WTC11 (cell line): ENCODE results near the gene DCTN5. TPM values are rescaled to one million over a fixed set of nuclear protein-coding genes. Genes with fewer than 3 reads are reported as not detected.

Source experiments
- ATAC-seq: fragments of 200-7000 bp; cut with Tn5 transposase; 2 replicates; pipeline ENCODE4 v1.10.0; 2021; ENCODE audit warnings: mild to moderate bottlenecking, moderate library complexity
- CTCF ChIA-PET: fragments of 300-600 bp; sonication (Branson Sonifier 250); formaldehyde crosslinking; loops from one replicate; lab custom pipeline; 2021; ENCODE audit warnings: antibody characterized with exemption; lab: Charles Lee
- POLR2A ChIA-PET: fragments of 350-600 bp; sonication (Branson Sonifier 250); formaldehyde crosslinking; loops from one replicate; lab custom pipeline; 2021; ENCODE audit warnings: antibody characterized with exemption; lab: Charles Lee
- DNase-seq: peaks from one replicate; pipeline ENCODE4 v3.0.0; 2021; ENCODE audit warnings: low spot score
- H3K27ac Mint-ChIP-seq: 2 replicates; pipeline ENCODE4 v1.8.0; 2021; ENCODE audit warnings: mixed read lengths
- H3K27me3 Mint-ChIP-seq: 2 replicates; pipeline ENCODE4 v1.8.0; 2021; ENCODE audit warnings: low read depth, mild to moderate bottlenecking, moderate library complexity, mixed read lengths
- H3K36me3 Mint-ChIP-seq: 2 replicates; pipeline ENCODE4 v1.8.0; 2021; ENCODE audit warnings: mixed read lengths
- H3K4me1 Mint-ChIP-seq: 2 replicates; pipeline ENCODE4 v1.8.0; 2022; ENCODE audit warnings: mixed read lengths
- H3K4me3 Mint-ChIP-seq: 2 replicates; pipeline ENCODE4 v1.8.0; 2021; ENCODE audit warnings: mild to moderate bottlenecking, moderate library complexity, mixed read lengths
- H3K9me3 Mint-ChIP-seq: 2 replicates; pipeline ENCODE4 v1.8.0; 2021; ENCODE audit warnings: mixed read lengths
- CREB1 ChIP-seq: sonication (generic); formaldehyde crosslinking; IDR thresholded peaks from 2 replicates; pipeline ENCODE4 v1.8.0; 2023; ENCODE audit warnings: mild to moderate bottlenecking, missing genetic modification reagents
- FOXP1 ChIP-seq: sonication (generic); formaldehyde crosslinking; IDR thresholded peaks from 2 replicates; pipeline ENCODE4 v1.8.0; 2022; ENCODE audit warnings: missing genetic modification reagents, mild to moderate bottlenecking, moderate library complexity, borderline replicate concordance
- HMGA2 ChIP-seq: fragments of 250-450 bp; sonication (Bioruptor Pico); IDR thresholded peaks from 2 replicates; pipeline ENCODE4 v1.4.0; 2021; ENCODE audit warnings: mild to moderate bottlenecking, moderate library complexity
- NR1H2 ChIP-seq: sonication (generic); formaldehyde crosslinking; IDR thresholded peaks from 2 replicates; pipeline ENCODE4 v1.9.0; 2021; ENCODE audit warnings: mild to moderate bottlenecking, moderate library complexity, missing genetic modification reagents
- NR3C1 ChIP-seq: sonication (generic); formaldehyde crosslinking; conservative IDR thresholded peaks from 2 replicates; pipeline ENCODE4 v1.8.1; 2023; ENCODE audit warnings: low read depth, mild to moderate bottlenecking, missing genetic modification reagents
- PRRX2 ChIP-seq: fragments of 250-450 bp; sonication (Bioruptor Pico); IDR thresholded peaks from 2 replicates; pipeline ENCODE4 v1.8.0; 2021; ENCODE audit warnings: mild to moderate bottlenecking
- RORB ChIP-seq: fragments of 250-450 bp; sonication (Bioruptor Pico); IDR thresholded peaks from 2 replicates; pipeline ENCODE4 v1.9.0; 2021; ENCODE audit warnings: mild to moderate bottlenecking
- SOX15 ChIP-seq: fragments of 250-450 bp; sonication (Bioruptor Pico); IDR thresholded peaks from 2 replicates; pipeline ENCODE4 v1.9.0; 2021; ENCODE audit warnings: mild to moderate bottlenecking
- TEAD1 ChIP-seq: sonication (generic); formaldehyde crosslinking; IDR thresholded peaks from 2 replicates; pipeline ENCODE4 v1.8.0; 2022; ENCODE audit warnings: mild to moderate bottlenecking, missing genetic modification reagents
- ZBTB21 ChIP-seq: sonication (generic); formaldehyde crosslinking; IDR thresholded peaks from 2 replicates; pipeline ENCODE4 v1.8.1; 2023; ENCODE audit warnings: mild to moderate bottlenecking, missing genetic modification reagents, borderline replicate concordance
- ZNF121 ChIP-seq: sonication (generic); formaldehyde crosslinking; IDR thresholded peaks from 2 replicates; pipeline ENCODE4 v1.8.0; 2023; ENCODE audit warnings: missing genetic modification reagents
- ZNF219 ChIP-seq: sonication (generic); formaldehyde crosslinking; IDR thresholded peaks from 2 replicates; pipeline ENCODE4 v1.8.0; 2023; ENCODE audit warnings: missing genetic modification reagents, mild to moderate bottlenecking, borderline replicate concordance
- ZNF671 ChIP-seq: fragments of 250-450 bp; sonication (Bioruptor Pico); IDR thresholded peaks from 2 replicates; pipeline ENCODE4 v1.8.0; 2021; ENCODE audit warnings: mild to moderate bottlenecking
- total RNA-seq: library from RNA; stranded (reverse); gene quantifications from 3 replicates; pipeline ENCODE4 v1.2.3, GENCODE V29; 2021
- TF ChIP-seq, protein P1 (sequence below): sonication (generic); formaldehyde crosslinking; IDR thresholded peaks from 2 replicates; pipeline ENCODE4 v1.8.0; 2022; ENCODE audit warnings: mild to moderate bottlenecking, missing genetic modification reagents
- TF ChIP-seq, protein P2 (sequence below): sonication (generic); formaldehyde crosslinking; IDR thresholded peaks from 2 replicates; pipeline ENCODE4 v1.8.1; 2023; ENCODE audit warnings: mild to moderate bottlenecking, missing genetic modification reagents, borderline replicate concordance
- TF ChIP-seq, protein P3 (sequence below): sonication (generic); formaldehyde crosslinking; IDR thresholded peaks from 2 replicates; pipeline ENCODE4 v1.8.0; 2022; ENCODE audit warnings: mild to moderate bottlenecking, missing genetic modification reagents
- TF ChIP-seq, protein P4 (sequence below): sonication (generic); formaldehyde crosslinking; IDR thresholded peaks from 2 replicates; pipeline ENCODE4 v1.8.1; 2022; ENCODE audit warnings: mild to moderate bottlenecking, moderate library complexity, missing genetic modification reagents
- TF ChIP-seq, protein P5 (sequence below): sonication (generic); formaldehyde crosslinking; IDR thresholded peaks from 2 replicates; pipeline ENCODE4 v1.8.1; 2023; ENCODE audit warnings: mild to moderate bottlenecking, missing genetic modification reagents, moderate library complexity
- TF ChIP-seq, protein P6 (sequence below): sonication (generic); formaldehyde crosslinking; IDR thresholded peaks from 2 replicates; pipeline ENCODE4 v1.8.1; 2023; ENCODE audit warnings: mild to moderate bottlenecking, moderate library complexity, missing genetic modification reagents
- TF ChIP-seq, protein P7 (sequence below): sonication (generic); formaldehyde crosslinking; IDR thresholded peaks from 2 replicates; pipeline ENCODE4 v1.8.0; 2023; ENCODE audit warnings: missing genetic modification reagents
- TF ChIP-seq, protein P8 (sequence below): sonication (generic); formaldehyde crosslinking; IDR thresholded peaks from 2 replicates; pipeline ENCODE4 v1.8.0; 2023; ENCODE audit warnings: missing genetic modification reagents, mild to moderate bottlenecking, borderline replicate concordance

Gene DCTN5
- total RNA-seq, 1 experiment from 2014 or later, result 65.8 TPM

DNA sequence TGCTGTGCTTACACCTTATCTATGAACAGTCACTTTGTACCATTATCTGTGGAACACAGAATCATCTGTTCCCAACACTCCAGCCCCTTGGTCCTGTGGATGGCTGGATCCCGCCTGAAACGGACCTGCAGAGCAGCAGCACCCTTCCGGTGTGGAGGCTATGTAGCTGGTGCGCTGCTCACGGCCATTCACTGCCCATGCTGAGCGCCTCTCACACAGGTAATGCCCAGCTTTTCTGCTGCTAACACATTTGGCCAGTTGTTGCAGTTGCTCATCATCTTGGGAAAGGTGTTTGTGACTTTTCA, 26.0 kb downstream of the DCTN5 start (continued):
- no peak for TF ChIP-seq ZBTB21 (CRISPR knock-in tag)
- TF ChIP-seq ZNF671, result no peak
- TF ChIP-seq FOXP1 (CRISPR knock-in tag), result no peak
- TF ChIP-seq RORB (CRISPR knock-in tag), result no peak
- TF ChIP-seq NR3C1 (CRISPR knock-in tag), result no peak
- TF ChIP-seq ZNF219 (CRISPR knock-in tag), result no peak
- TF ChIP-seq HMGA2 (CRISPR knock-in tag), result no peak
- TF ChIP-seq TEAD1 (CRISPR knock-in tag), result no peak

DNA sequence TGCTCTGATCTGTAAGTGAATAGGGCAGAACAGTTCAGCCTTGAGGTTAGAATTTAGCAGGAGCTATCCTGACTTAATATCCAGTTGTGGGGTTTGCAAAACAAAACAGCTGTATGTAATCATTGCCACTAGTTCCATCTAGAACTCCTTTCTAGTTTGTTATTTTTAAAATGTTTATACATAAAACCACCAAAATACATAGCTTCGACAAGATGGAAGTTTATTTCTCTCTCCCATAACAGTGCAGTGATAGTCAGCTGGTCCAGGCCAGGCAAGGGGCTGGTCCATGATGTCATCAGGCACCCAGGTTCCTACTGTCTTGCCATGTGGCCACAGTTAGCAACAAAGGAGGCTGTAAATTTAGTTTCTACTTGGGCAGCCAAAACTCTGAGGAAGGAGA, 27.0 kb downstream of the DCTN5 start:
- Mint-ChIP-seq H3K27me3 (no peaks in the 10 kb centered on the region), H3K4me3 (no peak overlapping the region), H3K27ac (no peak overlapping the region), H3K36me3 (peaks cover 49% of the 10 kb centered on the region), H3K9me3 (no peaks in the 10 kb centered on the region), H3K4me1 (no peaks in the 10 kb centered on the region)
- TF ChIP-seq, protein P1, sequence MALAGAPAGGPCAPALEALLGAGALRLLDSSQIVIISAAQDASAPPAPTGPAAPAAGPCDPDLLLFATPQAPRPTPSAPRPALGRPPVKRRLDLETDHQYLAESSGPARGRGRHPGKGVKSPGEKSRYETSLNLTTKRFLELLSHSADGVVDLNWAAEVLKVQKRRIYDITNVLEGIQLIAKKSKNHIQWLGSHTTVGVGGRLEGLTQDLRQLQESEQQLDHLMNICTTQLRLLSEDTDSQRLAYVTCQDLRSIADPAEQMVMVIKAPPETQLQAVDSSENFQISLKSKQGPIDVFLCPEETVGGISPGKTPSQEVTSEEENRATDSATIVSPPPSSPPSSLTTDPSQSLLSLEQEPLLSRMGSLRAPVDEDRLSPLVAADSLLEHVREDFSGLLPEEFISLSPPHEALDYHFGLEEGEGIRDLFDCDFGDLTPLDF, result no peak
- TF ChIP-seq SOX15 (CRISPR knock-in tag), result no peak
- TF ChIP-seq, protein P2, sequence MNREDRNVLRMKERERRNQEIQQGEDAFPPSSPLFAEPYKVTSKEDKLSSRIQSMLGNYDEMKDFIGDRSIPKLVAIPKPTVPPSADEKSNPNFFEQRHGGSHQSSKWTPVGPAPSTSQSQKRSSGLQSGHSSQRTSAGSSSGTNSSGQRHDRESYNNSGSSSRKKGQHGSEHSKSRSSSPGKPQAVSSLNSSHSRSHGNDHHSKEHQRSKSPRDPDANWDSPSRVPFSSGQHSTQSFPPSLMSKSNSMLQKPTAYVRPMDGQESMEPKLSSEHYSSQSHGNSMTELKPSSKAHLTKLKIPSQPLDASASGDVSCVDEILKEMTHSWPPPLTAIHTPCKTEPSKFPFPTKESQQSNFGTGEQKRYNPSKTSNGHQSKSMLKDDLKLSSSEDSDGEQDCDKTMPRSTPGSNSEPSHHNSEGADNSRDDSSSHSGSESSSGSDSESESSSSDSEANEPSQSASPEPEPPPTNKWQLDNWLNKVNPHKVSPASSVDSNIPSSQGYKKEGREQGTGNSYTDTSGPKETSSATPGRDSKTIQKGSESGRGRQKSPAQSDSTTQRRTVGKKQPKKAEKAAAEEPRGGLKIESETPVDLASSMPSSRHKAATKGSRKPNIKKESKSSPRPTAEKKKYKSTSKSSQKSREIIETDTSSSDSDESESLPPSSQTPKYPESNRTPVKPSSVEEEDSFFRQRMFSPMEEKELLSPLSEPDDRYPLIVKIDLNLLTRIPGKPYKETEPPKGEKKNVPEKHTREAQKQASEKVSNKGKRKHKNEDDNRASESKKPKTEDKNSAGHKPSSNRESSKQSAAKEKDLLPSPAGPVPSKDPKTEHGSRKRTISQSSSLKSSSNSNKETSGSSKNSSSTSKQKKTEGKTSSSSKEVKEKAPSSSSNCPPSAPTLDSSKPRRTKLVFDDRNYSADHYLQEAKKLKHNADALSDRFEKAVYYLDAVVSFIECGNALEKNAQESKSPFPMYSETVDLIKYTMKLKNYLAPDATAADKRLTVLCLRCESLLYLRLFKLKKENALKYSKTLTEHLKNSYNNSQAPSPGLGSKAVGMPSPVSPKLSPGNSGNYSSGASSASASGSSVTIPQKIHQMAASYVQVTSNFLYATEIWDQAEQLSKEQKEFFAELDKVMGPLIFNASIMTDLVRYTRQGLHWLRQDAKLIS (CRISPR knock-in tag), result no peak
- POLR2A ChIA-PET, result no interaction called here
- ATAC-seq (no peak), DNase-seq (no peak)
- CTCF ChIA-PET, result no interaction called here

DNA sequence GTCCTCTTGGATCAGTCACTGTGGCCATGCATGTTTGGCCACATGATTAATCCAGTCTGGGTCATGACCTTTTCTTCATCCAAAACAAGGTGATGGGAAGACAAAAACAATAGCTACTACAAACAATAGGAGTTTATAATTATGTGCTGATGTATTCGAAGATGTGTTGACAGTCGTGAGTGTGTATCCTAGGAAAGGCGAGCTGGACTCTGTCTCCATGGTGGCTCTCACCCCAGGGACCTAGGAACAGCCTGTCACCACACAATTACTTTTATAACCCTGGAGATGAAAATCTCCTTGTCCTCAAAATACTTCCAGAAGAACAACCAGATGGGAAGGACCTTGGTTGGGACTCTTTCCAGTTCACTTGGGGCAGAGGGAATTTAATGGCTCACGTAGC, 27.6 kb downstream of the DCTN5 start:
- H3K4me3 Mint-ChIP-seq, result no peak overlapping the region
- CTCF ChIA-PET, result no interaction called here
- H3K36me3 Mint-ChIP-seq, result peaks cover 45% of the 10 kb centered on the region
- no peak for ATAC-seq
- H3K9me3 Mint-ChIP-seq, result no peaks in the 10 kb centered on the region
- no peaks in the 10 kb centered on the region for H3K4me1 Mint-ChIP-seq
- no peak for DNase-seq
- POLR2A ChIA-PET, result no interaction called here
- no peak overlapping the region for H3K27ac Mint-ChIP-seq
- H3K27me3 Mint-ChIP-seq, result no peaks in the 10 kb centered on the region
- TF ChIP-seq, protein P3, sequence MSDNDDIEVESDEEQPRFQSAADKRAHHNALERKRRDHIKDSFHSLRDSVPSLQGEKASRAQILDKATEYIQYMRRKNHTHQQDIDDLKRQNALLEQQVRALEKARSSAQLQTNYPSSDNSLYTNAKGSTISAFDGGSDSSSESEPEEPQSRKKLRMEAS (CRISPR knock-in tag), result no peak
- TF ChIP-seq, protein P4, sequence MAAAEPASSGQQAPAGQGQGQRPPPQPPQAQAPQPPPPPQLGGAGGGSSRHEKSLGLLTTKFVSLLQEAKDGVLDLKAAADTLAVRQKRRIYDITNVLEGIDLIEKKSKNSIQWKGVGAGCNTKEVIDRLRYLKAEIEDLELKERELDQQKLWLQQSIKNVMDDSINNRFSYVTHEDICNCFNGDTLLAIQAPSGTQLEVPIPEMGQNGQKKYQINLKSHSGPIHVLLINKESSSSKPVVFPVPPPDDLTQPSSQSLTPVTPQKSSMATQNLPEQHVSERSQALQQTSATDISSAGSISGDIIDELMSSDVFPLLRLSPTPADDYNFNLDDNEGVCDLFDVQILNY (CRISPR knock-in tag), result no peak
- TF ChIP-seq, protein P5, sequence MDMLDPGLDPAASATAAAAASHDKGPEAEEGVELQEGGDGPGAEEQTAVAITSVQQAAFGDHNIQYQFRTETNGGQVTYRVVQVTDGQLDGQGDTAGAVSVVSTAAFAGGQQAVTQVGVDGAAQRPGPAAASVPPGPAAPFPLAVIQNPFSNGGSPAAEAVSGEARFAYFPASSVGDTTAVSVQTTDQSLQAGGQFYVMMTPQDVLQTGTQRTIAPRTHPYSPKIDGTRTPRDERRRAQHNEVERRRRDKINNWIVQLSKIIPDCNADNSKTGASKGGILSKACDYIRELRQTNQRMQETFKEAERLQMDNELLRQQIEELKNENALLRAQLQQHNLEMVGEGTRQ (CRISPR knock-in tag), result no peak
- TF ChIP-seq ZNF121 (CRISPR knock-in tag) (no peak), PRRX2 (CRISPR knock-in tag) (no peak), CREB1 (no peak), RORB (CRISPR knock-in tag) (no peak), NR1H2 (no peak), NR3C1 (CRISPR knock-in tag) (no peak), TEAD1 (CRISPR knock-in tag) (no peak)
- TF ChIP-seq, protein P6, sequence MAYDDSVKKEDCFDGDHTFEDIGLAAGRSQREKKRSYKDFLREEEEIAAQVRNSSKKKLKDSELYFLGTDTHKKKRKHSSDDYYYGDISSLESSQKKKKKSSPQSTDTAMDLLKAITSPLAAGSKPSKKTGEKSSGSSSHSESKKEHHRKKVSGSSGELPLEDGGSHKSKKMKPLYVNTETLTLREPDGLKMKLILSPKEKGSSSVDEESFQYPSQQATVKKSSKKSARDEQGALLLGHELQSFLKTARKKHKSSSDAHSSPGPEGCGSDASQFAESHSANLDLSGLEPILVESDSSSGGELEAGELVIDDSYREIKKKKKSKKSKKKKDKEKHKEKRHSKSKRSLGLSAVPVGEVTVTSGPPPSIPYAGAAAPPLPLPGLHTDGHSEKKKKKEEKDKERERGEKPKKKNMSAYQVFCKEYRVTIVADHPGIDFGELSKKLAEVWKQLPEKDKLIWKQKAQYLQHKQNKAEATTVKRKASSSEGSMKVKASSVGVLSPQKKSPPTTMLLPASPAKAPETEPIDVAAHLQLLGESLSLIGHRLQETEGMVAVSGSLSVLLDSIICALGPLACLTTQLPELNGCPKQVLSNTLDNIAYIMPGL (CRISPR knock-in tag), result no peak
- TF ChIP-seq, protein P7, sequence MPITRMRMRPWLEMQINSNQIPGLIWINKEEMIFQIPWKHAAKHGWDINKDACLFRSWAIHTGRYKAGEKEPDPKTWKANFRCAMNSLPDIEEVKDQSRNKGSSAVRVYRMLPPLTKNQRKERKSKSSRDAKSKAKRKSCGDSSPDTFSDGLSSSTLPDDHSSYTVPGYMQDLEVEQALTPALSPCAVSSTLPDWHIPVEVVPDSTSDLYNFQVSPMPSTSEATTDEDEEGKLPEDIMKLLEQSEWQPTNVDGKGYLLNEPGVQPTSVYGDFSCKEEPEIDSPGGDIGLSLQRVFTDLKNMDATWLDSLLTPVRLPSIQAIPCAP (CRISPR knock-in tag), result no peak
- TF ChIP-seq, protein P8, sequence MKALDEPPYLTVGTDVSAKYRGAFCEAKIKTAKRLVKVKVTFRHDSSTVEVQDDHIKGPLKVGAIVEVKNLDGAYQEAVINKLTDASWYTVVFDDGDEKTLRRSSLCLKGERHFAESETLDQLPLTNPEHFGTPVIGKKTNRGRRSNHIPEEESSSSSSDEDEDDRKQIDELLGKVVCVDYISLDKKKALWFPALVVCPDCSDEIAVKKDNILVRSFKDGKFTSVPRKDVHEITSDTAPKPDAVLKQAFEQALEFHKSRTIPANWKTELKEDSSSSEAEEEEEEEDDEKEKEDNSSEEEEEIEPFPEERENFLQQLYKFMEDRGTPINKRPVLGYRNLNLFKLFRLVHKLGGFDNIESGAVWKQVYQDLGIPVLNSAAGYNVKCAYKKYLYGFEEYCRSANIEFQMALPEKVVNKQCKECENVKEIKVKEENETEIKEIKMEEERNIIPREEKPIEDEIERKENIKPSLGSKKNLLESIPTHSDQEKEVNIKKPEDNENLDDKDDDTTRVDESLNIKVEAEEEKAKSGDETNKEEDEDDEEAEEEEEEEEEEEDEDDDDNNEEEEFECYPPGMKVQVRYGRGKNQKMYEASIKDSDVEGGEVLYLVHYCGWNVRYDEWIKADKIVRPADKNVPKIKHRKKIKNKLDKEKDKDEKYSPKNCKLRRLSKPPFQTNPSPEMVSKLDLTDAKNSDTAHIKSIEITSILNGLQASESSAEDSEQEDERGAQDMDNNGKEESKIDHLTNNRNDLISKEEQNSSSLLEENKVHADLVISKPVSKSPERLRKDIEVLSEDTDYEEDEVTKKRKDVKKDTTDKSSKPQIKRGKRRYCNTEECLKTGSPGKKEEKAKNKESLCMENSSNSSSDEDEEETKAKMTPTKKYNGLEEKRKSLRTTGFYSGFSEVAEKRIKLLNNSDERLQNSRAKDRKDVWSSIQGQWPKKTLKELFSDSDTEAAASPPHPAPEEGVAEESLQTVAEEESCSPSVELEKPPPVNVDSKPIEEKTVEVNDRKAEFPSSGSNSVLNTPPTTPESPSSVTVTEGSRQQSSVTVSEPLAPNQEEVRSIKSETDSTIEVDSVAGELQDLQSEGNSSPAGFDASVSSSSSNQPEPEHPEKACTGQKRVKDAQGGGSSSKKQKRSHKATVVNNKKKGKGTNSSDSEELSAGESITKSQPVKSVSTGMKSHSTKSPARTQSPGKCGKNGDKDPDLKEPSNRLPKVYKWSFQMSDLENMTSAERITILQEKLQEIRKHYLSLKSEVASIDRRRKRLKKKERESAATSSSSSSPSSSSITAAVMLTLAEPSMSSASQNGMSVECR, result no peak
